ENCODE measurements around the gene TOX2.
A peak's percentile ranks its signal among the peaks of the same experiment; 100 is the strongest.

TOX2 gene

GRCh38 chr20:43921227-43921780, 6.7 kb downstream of the TOX2 start:
- H3K4me3 ChIP-seq (replicated peaks; ENCODE audit: low read depth, low read length): no peak overlapping the region
- no peak for TF ChIP-seq CTCF (IDR thresholded peaks at IDR 0.05; ENCODE audit: insufficient read depth, low read length, poor library complexity, severe bottlenecking)
- no peaks in the 10 kb centered on the region for H3K36me3 ChIP-seq (ENCODE audit: control insufficient read depth, insufficient read depth, low read length)
- DNase-seq (ENCODE audit: extremely low read depth, insufficient read length): no peak
- H3K27me3 ChIP-seq (replicated peaks; ENCODE audit: control insufficient read depth, insufficient read depth, low read length): no peaks in the 10 kb centered on the region

GRCh38 chr20:43922614-43923013, 8.0 kb downstream of the TOX2 start:
- no peaks in the 10 kb centered on the region for H3K36me3 ChIP-seq (ENCODE audit: control insufficient read depth, insufficient read depth, low read length)
- no peaks in the 10 kb centered on the region for H3K27me3 ChIP-seq (replicated peaks; ENCODE audit: control insufficient read depth, insufficient read depth, low read length)
- TF ChIP-seq CTCF (IDR thresholded peaks at IDR 0.05; ENCODE audit: insufficient read depth, low read length, poor library complexity, severe bottlenecking): no peak
- H3K4me3 ChIP-seq (replicated peaks; ENCODE audit: low read depth, low read length): no peak overlapping the region
- no peak for DNase-seq (ENCODE audit: extremely low read depth, insufficient read length)

GRCh38 chr20:43923322-43923721, 8.7 kb downstream of the TOX2 start:
- TF ChIP-seq CTCF (IDR thresholded peaks at IDR 0.05; ENCODE audit: insufficient read depth, low read length, poor library complexity, severe bottlenecking): no peak
- Histone ChIP-seq H3K36me3 (ENCODE audit: control insufficient read depth, insufficient read depth, low read length) (no peaks in the 10 kb centered on the region), H3K4me3 (replicated peaks; ENCODE audit: low read depth, low read length) (no peak overlapping the region), H3K27me3 (replicated peaks; ENCODE audit: control insufficient read depth, insufficient read depth, low read length) (no peaks in the 10 kb centered on the region)
- DNase-seq (ENCODE audit: extremely low read depth, insufficient read length): no peak

- Histone ChIP-seq H3K4me3 (replicated peaks; ENCODE audit: low read depth, low read length) (no peak overlapping the region), H3K36me3 (ENCODE audit: control insufficient read depth, insufficient read depth, low read length) (no peaks in the 10 kb centered on the region), H3K27me3 (replicated peaks; ENCODE audit: control insufficient read depth, insufficient read depth, low read length) (no peaks in the 10 kb centered on the region)
- DNase-seq (ENCODE audit: extremely low read depth, insufficient read length): no peak
- no peak for TF ChIP-seq CTCF (IDR thresholded peaks at IDR 0.05; ENCODE audit: insufficient read depth, low read length, poor library complexity, severe bottlenecking)
Observed at GRCh38 chr20:43923917-43924316, 9.3 kb downstream of the TOX2 start.

- no peaks in the 10 kb centered on the region for H3K27me3 ChIP-seq (replicated peaks; ENCODE audit: control insufficient read depth, insufficient read depth, low read length)
- no peaks in the 10 kb centered on the region for H3K36me3 ChIP-seq (ENCODE audit: control insufficient read depth, insufficient read depth, low read length)
- H3K4me3 ChIP-seq (replicated peaks; ENCODE audit: low read depth, low read length): no peak overlapping the region
- DNase-seq (ENCODE audit: extremely low read depth, insufficient read length): peak; percentile 43
- no peak for TF ChIP-seq CTCF (IDR thresholded peaks at IDR 0.05; ENCODE audit: insufficient read depth, low read length, poor library complexity, severe bottlenecking)
Observed at GRCh38 chr20:43925215-43925614, 10.6 kb downstream of the TOX2 start.

- no peaks in the 10 kb centered on the region for H3K27me3 ChIP-seq (replicated peaks; ENCODE audit: control insufficient read depth, insufficient read depth, low read length)
- peak; percentile 44 for TF ChIP-seq CTCF (IDR thresholded peaks at IDR 0.05; ENCODE audit: insufficient read depth, low read length, poor library complexity, severe bottlenecking)
- DNase-seq (ENCODE audit: extremely low read depth, insufficient read length): no peak
- H3K4me3 ChIP-seq (replicated peaks; ENCODE audit: low read depth, low read length): no peak overlapping the region; the same call in 1 of the 2 replicates
- H3K36me3 ChIP-seq (ENCODE audit: control insufficient read depth, insufficient read depth, low read length): no peaks in the 10 kb centered on the region
Observed at GRCh38 chr20:43925801-43926200, 11.1 kb downstream of the TOX2 start.
